GM10248 (cell line): ENCODE data around the gene CNN3.
"Not testable (repeated sequence)": the region's sequence is repeated elsewhere in the genome, so short reads cannot be mapped to it uniquely, and the experiment has no call there.

ENCODE experiments used
- CTCF ChIA-PET: fragments of 300-600 bp; sonication (Branson Sonifier 250); formaldehyde crosslinking; extraction: SDS; loops from one replicate; lab custom pipeline; 2021; ENCODE audit warnings: antibody characterized with exemption; lab: Yijun Ruan, JAX
- POLR2A ChIA-PET: fragments of 350-650 bp; sonication (Branson Sonifier 250); formaldehyde crosslinking; extraction: SDS; loops from one replicate; lab custom pipeline; 2020; ENCODE audit warnings: antibody characterized with exemption; lab: Yijun Ruan, JAX
- DNase-seq: peaks from one replicate; pipeline ENCODE4 v3.0.0; 2012; ENCODE audit errors: extremely low spot score
- TF ChIP-seq, protein P1 (sequence below): IDR thresholded peaks from 2 replicates; pipeline ENCODE4 v1.5.1; 2012; ENCODE audit warnings: mild to moderate bottlenecking, low read depth; ENCODE audit errors: extremely low read depth, missing control alignments, control extremely low read depth

Gene CNN3

GRCh38 chr1:94942171-94943128 is 15.5 kb upstream of the CNN3 start:
- DNase-seq, result no peak
- TF ChIP-seq, protein P1, sequence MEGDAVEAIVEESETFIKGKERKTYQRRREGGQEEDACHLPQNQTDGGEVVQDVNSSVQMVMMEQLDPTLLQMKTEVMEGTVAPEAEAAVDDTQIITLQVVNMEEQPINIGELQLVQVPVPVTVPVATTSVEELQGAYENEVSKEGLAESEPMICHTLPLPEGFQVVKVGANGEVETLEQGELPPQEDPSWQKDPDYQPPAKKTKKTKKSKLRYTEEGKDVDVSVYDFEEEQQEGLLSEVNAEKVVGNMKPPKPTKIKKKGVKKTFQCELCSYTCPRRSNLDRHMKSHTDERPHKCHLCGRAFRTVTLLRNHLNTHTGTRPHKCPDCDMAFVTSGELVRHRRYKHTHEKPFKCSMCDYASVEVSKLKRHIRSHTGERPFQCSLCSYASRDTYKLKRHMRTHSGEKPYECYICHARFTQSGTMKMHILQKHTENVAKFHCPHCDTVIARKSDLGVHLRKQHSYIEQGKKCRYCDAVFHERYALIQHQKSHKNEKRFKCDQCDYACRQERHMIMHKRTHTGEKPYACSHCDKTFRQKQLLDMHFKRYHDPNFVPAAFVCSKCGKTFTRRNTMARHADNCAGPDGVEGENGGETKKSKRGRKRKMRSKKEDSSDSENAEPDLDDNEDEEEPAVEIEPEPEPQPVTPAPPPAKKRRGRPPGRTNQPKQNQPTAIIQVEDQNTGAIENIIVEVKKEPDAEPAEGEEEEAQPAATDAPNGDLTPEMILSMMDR, result no peak
- ChIA-PET POLR2A (no interaction called here), CTCF (interaction anchor here (1.2 kb wide), 1 partner anchor 25 kb away, joined by 3 read pairs; no protein-coding TSS in a partner anchor)

- CTCF ChIA-PET, DNase-seq, POLR2A ChIA-PET: not testable (repeated sequence)
These were observed 14.6 kb upstream of the CNN3 start for GRCh38 chr1:94941480-94941879.

DNA sequence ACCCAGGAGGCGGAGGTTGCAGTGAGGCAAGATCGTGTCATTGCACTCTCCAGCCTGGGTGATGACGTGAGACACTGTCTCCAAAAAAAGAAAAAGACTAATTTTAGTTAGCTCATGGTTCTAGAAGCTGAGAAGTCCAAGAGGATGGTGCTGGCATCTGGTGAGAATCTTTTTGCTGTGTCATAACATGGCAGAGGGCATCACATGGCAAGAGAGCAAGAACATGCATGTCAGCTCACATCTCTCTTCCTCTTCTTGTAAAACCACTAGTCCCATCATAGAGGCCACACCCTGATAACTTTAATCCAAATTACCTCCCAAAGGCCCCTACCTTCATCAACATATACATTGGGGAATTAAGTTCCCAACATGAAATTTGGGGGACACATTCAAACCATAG is 13.8 kb upstream of the CNN3 start:
- POLR2A ChIA-PET, result no interaction called here
- CTCF ChIA-PET, result no interaction called here
- DNase-seq, result no peak
- TF ChIP-seq, protein P1, result no peak

- POLR2A ChIA-PET, result no interaction called here
- TF ChIP-seq, protein P1, result no peak
- CTCF ChIA-PET, result no interaction called here
- DNase-seq, result no peak
These were observed 10.9 kb upstream of the CNN3 start for GRCh38 chr1:94937820-94938219.

- POLR2A ChIA-PET, result no interaction called here
- CTCF ChIA-PET, result interaction anchor here (1.5 kb wide), 1 partner anchor 83 kb away, joined by 3 read pairs; no protein-coding TSS in a partner anchor
- DNase-seq, result no peak
- TF ChIP-seq, protein P1, result no peak
These were observed 10.1 kb upstream of the CNN3 start for GRCh38 chr1:94936861-94937620.

- CTCF ChIA-PET, result interaction anchor here (1.5 kb wide), 1 partner anchor 81 kb away, joined by 3 read pairs; no protein-coding TSS in a partner anchor
- POLR2A ChIA-PET, result no interaction called here
- no peak for DNase-seq
- TF ChIP-seq, protein P1, result no peak
These were observed 8.6 kb upstream of the CNN3 start for GRCh38 chr1:94935476-94935875.
